Hypothalamus (tissue), 51 donors: ENCODE data around the gene LRP2.

Source experiments
- DNase-seq, 51 donors: peaks; one replicate each; lab custom pipeline; 2025; lab: John Stamatoyannopoulos, UW

LRP2 gene

GRCh38 chr2:169254774-169255173 lies 107.6 kb downstream of the LRP2 start:
- DNase-seq: no peak

GRCh38 chr2:169247211-169247610 lies 115.1 kb downstream of the LRP2 start:
- no peak for DNase-seq

GRCh38 chr2:169240405-169240804 lies 121.9 kb downstream of the LRP2 start:
- DNase-seq: no peak

- DNase-seq: no peak
Observed at GRCh38 chr2:169237939-169238338, 124.4 kb downstream of the LRP2 start.

GRCh38 chr2:169237286-169237685 lies 125.0 kb downstream of the LRP2 start:
- DNase-seq: no peak

GRCh38 chr2:169232551-169233154 lies 129.7 kb downstream of the LRP2 start:
- no peak for DNase-seq

- DNase-seq: no peak
Observed at GRCh38 chr2:169230204-169230603, 132.1 kb downstream of the LRP2 start.

- DNase-seq: no peak
Observed at GRCh38 chr2:169229590-169229989, 132.7 kb downstream of the LRP2 start.

GRCh38 chr2:169225906-169226305 lies 136.4 kb downstream of the LRP2 start:
- no peak for DNase-seq

GRCh38 chr2:169225233-169225750 lies 137.0 kb downstream of the LRP2 start:
- DNase-seq: no peak

- no peak for DNase-seq
Observed at GRCh38 chr2:169222665-169223064, 139.7 kb downstream of the LRP2 start.

- peak in 1 of 51 donors; percentile 24 for DNase-seq
Observed at GRCh38 chr2:169221745-169222369, 140.5 kb downstream of the LRP2 start.

GRCh38 chr2:169210917-169211316 lies 151.4 kb downstream of the LRP2 start:
- DNase-seq: no peak

GRCh38 chr2:169208026-169208425 lies 154.3 kb downstream of the LRP2 start:
- no peak for DNase-seq

- DNase-seq: no peak
Observed at GRCh38 chr2:169205176-169205575, 157.2 kb downstream of the LRP2 start.

GRCh38 chr2:169203952-169204351 lies 158.4 kb downstream of the LRP2 start:
- DNase-seq: no peak

GRCh38 chr2:169200756-169201155 lies 161.6 kb downstream of the LRP2 start:
- no peak for DNase-seq

GRCh38 chr2:169193618-169194017 lies 168.7 kb downstream of the LRP2 start:
- DNase-seq: no peak

GRCh38 chr2:169190197-169190775 lies 172.0 kb downstream of the LRP2 start:
- no peak for DNase-seq

GRCh38 chr2:169189132-169189531 lies 173.2 kb downstream of the LRP2 start:
- DNase-seq: no peak

GRCh38 chr2:169185711-169186110 lies 176.6 kb downstream of the LRP2 start:
- DNase-seq: peak in 1 of 51 donors; percentile 5

- no peak for DNase-seq
Observed at GRCh38 chr2:169184074-169184473, 178.3 kb downstream of the LRP2 start.
